Epithelial cell of proximal tubule (primary cell): ENCODE data around the gene ANO8. TPM values are rescaled to one million over a fixed set of nuclear protein-coding genes. Genes with fewer than 3 reads are reported as not detected.

Experiments used
- DNase-seq: peaks from one replicate; pipeline ENCODE4 v3.0.0-alpha.2; 2011; ENCODE audit warnings: low read depth
- H3K4me3 ChIP-seq: 2 replicates; pipeline ENCODE4 v1.5.1; 2011; ENCODE audit warnings: low read depth, mild to moderate bottlenecking, low read length
- CTCF ChIP-seq: conservative IDR thresholded peaks from 2 replicates; pipeline ENCODE4 v1.5.1; 2012; ENCODE audit warnings: low read depth, mild to moderate bottlenecking, low read length
- total RNA-seq: library from RNA; depleted of rRNA; stranded (reverse); fragments of >200 nt; gene quantifications from 2 replicates; pipeline ENCODE4 v1.2.3, GENCODE V29; 2015

Gene ANO8
- total RNA-seq, 1 donor from 2014 or later, result 6.6 TPM

- no peak overlapping the region for H3K4me3 ChIP-seq
- DNase-seq, result no peak
- TF ChIP-seq CTCF, result no peak
Measured at GRCh38 chr19:17307876-17308377, 26.7 kb downstream of the ANO8 start.

- TF ChIP-seq CTCF, result no peak
- no peak for DNase-seq
- H3K4me3 ChIP-seq, result peak overlapping the region; percentile 79
Measured at GRCh38 chr19:17306285-17306714, 28.4 kb downstream of the ANO8 start.

GRCh38 chr19:17305517-17306284 lies 29.0 kb downstream of the ANO8 start, which contains the start of gene MRPL34:
Gene MRPL34 (plus strand): TSS chr19:17305872. CDS start chr19:17305893, 21 bp downstream.
- peak; percentile 92 for DNase-seq
- H3K4me3 ChIP-seq, result peak within 1 kb of the TSS; percentile 79
- TF ChIP-seq CTCF, result peak; percentile 75

GRCh38 chr19:17305216-17305516 lies 29.5 kb downstream of the ANO8 start:
- TF ChIP-seq CTCF, result no peak
- peak overlapping the region; percentile 79 for H3K4me3 ChIP-seq
- no peak for DNase-seq

- no peak overlapping the region for H3K4me3 ChIP-seq
- no peak for DNase-seq
- TF ChIP-seq CTCF, result no peak
Measured at GRCh38 chr19:17304386-17305215, 30.1 kb downstream of the ANO8 start.

GRCh38 chr19:17303940-17304267 lies 30.8 kb downstream of the ANO8 start:
- H3K4me3 ChIP-seq, result no peak overlapping the region
- no peak for TF ChIP-seq CTCF
- no peak for DNase-seq
